HepG2 (cell line): ENCODE measurements around the gene FCRLA. TPM values are rescaled to one million over a fixed set of nuclear protein-coding genes. Genes with fewer than 3 reads are reported as not detected.

Source experiments
- BORCS8-MEF2B ChIP-seq: sonication (generic); formaldehyde crosslinking; IDR thresholded peaks from 2 replicates; pipeline ENCODE4 v1.8.0; 2022; ENCODE audit warnings: mild to moderate bottlenecking, missing genetic modification reagents
- CBX2 ChIP-seq, 2 experiments: fragments of 200-600 bp in 1 of 2; sonication (generic); formaldehyde crosslinking in 1 of 2; IDR thresholded peaks; 2 replicates each; pipeline versions ENCODE4 v1.7.0 to v1.8.1; 2018 to 2022; ENCODE audit warnings: low read depth in 2 of 2, low read length in 1 of 2, mild to moderate bottlenecking in 1 of 2, missing genetic modification reagents in 1 of 2
- GTF2F1 ChIP-seq: fragments of 150-350 bp; IDR thresholded peaks from 2 replicates; pipeline ENCODE4 v1.6.1; 2014; ENCODE audit warnings: low read length
- POLR2AphosphoS5 ChIP-seq: IDR thresholded peaks from 2 replicates; pipeline ENCODE4 v1.6.1; 2012; ENCODE audit warnings: low read depth, low read length
- RNF2 ChIP-seq: fragments of 450-650 bp; conservative IDR thresholded peaks from 2 replicates; pipeline ENCODE4 v1.6.1; 2016; ENCODE audit warnings: low read depth
- SIN3B ChIP-seq: fragments of 150-350 bp; IDR thresholded peaks from 2 replicates; pipeline ENCODE4 v1.6.1; 2014; ENCODE audit warnings: low read length
- THAP11 ChIP-seq: IDR thresholded peaks from 2 replicates; pipeline ENCODE4 v1.6.1; 2016; ENCODE audit warnings: missing biosample characterization, missing genetic modification reagents
- TP53 ChIP-seq: sonication (generic); formaldehyde crosslinking; conservative IDR thresholded peaks from 2 replicates; pipeline ENCODE4 v1.4.0; 2020; ENCODE audit warnings: missing genetic modification reagents
- WIZ ChIP-seq: sonication (generic); formaldehyde crosslinking; IDR thresholded peaks from 2 replicates; pipeline ENCODE4 v1.5.1; 2020; ENCODE audit warnings: mild to moderate bottlenecking, missing genetic modification reagents
- ZNF235 ChIP-seq: sonication (generic); formaldehyde crosslinking; IDR thresholded peaks from 2 replicates; pipeline ENCODE4 v1.8.1; 2023; ENCODE audit warnings: mild to moderate bottlenecking, missing genetic modification reagents, borderline replicate concordance
- ZNF3 ChIP-seq: IDR thresholded peaks from 2 replicates; pipeline ENCODE4 v1.7.0; 2017; ENCODE audit warnings: inconsistent platforms
- ZNF713 ChIP-seq: sonication (generic); formaldehyde crosslinking; IDR thresholded peaks from 2 replicates; pipeline ENCODE4 v1.4.0; 2020; ENCODE audit warnings: mild to moderate bottlenecking, missing genetic modification reagents
- ZNF749 ChIP-seq: sonication (generic); formaldehyde crosslinking; IDR thresholded peaks from 2 replicates; pipeline ENCODE4 v1.8.0; 2022; ENCODE audit warnings: mild to moderate bottlenecking, missing genetic modification reagents, moderate library complexity, borderline replicate concordance
- polyA plus RNA-seq, 8 experiments: library from polyadenylated mRNA; depleted of rRNA in 3 of 8; stranded (reverse) in 7 of 8; unstranded in 1 of 8; fragments of >200 nt; fragmentation: Illumina TruSeq in 4 of 8; extraction: Trizol in 4 of 8; gene quantifications; 2 replicates each; pipeline versions ENCODE4 v1.2.1 to v1.2.3, GENCODE V29; 2011 to 2016; ENCODE audit warnings: low read depth in 4 of 8, missing spikeins in 1 of 8, mixed read lengths in 1 of 8; ENCODE audit not compliant: insufficient read depth in 1 of 8
- total RNA-seq, 5 experiments: library from RNA; depleted of rRNA; stranded (reverse); fragments of >200 nt; fragmentation: Illumina TruSeq; extraction: Trizol; gene quantifications; 2 replicates each; pipeline ENCODE4 v1.2.3, GENCODE V29; 2016; ENCODE audit warnings: low read depth in 1 of 5
- TF ChIP-seq, protein P1 (sequence below): sonication (generic); formaldehyde crosslinking; IDR thresholded peaks from 2 replicates; pipeline ENCODE4 v1.8.0; 2022; ENCODE audit warnings: missing genetic modification reagents, mild to moderate bottlenecking, borderline replicate concordance
- TF ChIP-seq, protein P2 (sequence below): sonication (generic); formaldehyde crosslinking; IDR thresholded peaks from 2 replicates; pipeline ENCODE4 v1.4.0; 2020; ENCODE audit warnings: mild to moderate bottlenecking, missing genetic modification reagents
- TF ChIP-seq, protein P3 (sequence below): sonication (generic); formaldehyde crosslinking; conservative IDR thresholded peaks from 2 replicates; pipeline ENCODE4 v1.4.0; 2020; ENCODE audit warnings: mild to moderate bottlenecking, missing genetic modification reagents, moderate library complexity
- TF ChIP-seq, protein P4 (sequence below): IDR thresholded peaks from 2 replicates; pipeline ENCODE4 v1.6.1; 2016; ENCODE audit warnings: control low read depth
- TF ChIP-seq, protein P5 (sequence below): sonication (generic); formaldehyde crosslinking; IDR thresholded peaks from 2 replicates; pipeline ENCODE4 v1.8.0; 2022; ENCODE audit warnings: missing genetic modification reagents, mild to moderate bottlenecking, inconsistent platforms, borderline replicate concordance
- TF ChIP-seq, protein P6 (sequence below): sonication (generic); formaldehyde crosslinking; IDR thresholded peaks from 2 replicates; pipeline ENCODE4 v1.4.0; 2020; ENCODE audit warnings: missing genetic modification reagents
- TF ChIP-seq, protein P7 (sequence below): sonication (generic); formaldehyde crosslinking; conservative IDR thresholded peaks from 2 replicates; pipeline ENCODE4 v1.4.0; 2020; ENCODE audit warnings: missing genetic modification reagents

FCRLA gene
- total and polyA plus RNA-seq, 2 of the 13 experiments (the other 11 are each of a cell fraction or from before 2014, with no cell fraction given): not detected

DNA sequence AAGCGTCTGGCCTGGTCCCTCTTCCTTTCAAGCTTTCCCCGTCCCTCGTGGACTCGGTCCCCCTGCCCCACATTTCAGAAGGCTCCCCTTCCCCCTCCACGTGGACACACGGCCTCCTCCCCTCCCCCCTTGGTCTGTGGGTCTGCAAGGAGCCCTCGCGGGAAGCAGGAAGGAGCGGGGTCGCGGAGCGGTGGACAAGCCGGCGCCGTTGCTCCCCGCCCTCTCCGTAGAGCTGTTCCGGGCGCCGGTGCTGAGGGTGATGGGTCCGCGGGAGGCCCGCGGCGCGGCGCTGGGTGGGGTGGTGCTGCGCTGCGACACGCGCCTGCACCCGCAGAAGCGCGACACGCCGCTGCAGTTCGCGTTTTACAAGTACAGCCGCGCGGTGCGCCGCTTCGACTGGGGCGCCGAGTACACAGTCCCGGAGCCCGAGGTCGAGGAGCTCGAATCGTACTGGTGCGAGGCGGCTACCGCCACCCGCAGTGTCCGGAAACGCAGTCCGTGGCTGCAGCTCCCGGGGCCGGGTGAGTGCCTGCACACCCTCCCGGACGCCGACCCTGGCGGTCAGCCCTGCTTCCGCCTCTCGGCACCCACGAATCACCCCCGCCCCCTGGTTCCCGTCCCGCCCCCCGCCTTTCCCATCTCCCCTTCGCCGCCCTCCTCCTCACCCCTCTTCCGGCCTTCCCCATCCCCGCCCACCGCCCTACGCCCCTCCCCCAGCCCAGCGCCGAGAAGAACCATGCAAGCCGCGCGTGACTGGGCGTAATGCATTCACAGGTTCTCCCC lies 19.6 kb downstream of the FCRLA start (continued):
- TF ChIP-seq, protein P1, sequence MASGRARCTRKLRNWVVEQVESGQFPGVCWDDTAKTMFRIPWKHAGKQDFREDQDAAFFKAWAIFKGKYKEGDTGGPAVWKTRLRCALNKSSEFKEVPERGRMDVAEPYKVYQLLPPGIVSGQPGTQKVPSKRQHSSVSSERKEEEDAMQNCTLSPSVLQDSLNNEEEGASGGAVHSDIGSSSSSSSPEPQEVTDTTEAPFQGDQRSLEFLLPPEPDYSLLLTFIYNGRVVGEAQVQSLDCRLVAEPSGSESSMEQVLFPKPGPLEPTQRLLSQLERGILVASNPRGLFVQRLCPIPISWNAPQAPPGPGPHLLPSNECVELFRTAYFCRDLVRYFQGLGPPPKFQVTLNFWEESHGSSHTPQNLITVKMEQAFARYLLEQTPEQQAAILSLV (CRISPR knock-in tag): no peak
- no peak for TF ChIP-seq ZNF713 (CRISPR knock-in tag)
- TF ChIP-seq, protein P2, sequence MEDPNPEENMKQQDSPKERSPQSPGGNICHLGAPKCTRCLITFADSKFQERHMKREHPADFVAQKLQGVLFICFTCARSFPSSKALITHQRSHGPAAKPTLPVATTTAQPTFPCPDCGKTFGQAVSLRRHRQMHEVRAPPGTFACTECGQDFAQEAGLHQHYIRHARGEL (CRISPR knock-in tag): no peak
- TF ChIP-seq SIN3B: no peak
- TF ChIP-seq WIZ (CRISPR knock-in tag): no peak
- TF ChIP-seq, protein P3, sequence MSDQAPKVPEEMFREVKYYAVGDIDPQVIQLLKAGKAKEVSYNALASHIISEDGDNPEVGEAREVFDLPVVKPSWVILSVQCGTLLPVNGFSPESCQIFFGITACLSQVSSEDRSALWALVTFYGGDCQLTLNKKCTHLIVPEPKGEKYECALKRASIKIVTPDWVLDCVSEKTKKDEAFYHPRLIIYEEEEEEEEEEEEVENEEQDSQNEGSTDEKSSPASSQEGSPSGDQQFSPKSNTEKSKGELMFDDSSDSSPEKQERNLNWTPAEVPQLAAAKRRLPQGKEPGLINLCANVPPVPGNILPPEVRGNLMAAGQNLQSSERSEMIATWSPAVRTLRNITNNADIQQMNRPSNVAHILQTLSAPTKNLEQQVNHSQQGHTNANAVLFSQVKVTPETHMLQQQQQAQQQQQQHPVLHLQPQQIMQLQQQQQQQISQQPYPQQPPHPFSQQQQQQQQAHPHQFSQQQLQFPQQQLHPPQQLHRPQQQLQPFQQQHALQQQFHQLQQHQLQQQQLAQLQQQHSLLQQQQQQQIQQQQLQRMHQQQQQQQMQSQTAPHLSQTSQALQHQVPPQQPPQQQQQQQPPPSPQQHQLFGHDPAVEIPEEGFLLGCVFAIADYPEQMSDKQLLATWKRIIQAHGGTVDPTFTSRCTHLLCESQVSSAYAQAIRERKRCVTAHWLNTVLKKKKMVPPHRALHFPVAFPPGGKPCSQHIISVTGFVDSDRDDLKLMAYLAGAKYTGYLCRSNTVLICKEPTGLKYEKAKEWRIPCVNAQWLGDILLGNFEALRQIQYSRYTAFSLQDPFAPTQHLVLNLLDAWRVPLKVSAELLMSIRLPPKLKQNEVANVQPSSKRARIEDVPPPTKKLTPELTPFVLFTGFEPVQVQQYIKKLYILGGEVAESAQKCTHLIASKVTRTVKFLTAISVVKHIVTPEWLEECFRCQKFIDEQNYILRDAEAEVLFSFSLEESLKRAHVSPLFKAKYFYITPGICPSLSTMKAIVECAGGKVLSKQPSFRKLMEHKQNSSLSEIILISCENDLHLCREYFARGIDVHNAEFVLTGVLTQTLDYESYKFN (CRISPR knock-in tag): no peak
- no peak for TF ChIP-seq GTF2F1
- TF ChIP-seq, protein P4, sequence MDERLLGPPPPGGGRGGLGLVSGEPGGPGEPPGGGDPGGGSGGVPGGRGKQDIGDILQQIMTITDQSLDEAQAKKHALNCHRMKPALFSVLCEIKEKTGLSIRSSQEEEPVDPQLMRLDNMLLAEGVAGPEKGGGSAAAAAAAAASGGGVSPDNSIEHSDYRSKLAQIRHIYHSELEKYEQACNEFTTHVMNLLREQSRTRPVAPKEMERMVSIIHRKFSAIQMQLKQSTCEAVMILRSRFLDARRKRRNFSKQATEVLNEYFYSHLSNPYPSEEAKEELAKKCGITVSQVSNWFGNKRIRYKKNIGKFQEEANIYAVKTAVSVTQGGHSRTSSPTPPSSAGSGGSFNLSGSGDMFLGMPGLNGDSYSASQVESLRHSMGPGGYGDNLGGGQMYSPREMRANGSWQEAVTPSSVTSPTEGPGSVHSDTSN (CRISPR knock-in tag): no peak
- TF ChIP-seq, protein P5, sequence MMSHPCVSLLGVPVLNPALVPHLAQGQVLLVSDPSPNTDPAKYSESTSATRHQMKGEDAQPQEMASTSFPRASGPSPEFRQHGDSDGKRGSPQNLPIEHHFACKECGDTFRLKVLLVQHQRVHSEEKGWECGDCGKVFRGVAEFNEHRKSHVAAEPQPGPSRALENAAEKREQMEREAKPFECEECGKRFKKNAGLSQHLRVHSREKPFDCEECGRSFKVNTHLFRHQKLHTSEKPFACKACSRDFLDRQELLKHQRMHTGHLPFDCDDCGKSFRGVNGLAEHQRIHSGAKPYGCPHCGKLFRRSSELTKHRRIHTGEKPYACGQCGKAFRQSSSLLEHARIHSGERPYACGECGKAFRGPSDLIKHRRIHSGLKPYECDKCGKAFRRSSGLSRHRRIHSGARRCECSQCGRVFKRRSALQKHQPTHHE (CRISPR knock-in tag): 0 out of 2 replicates have a peak, but pooled peaks have one; percentile 40
- TF ChIP-seq CBX2 (IDR thresholded peaks at IDR 0.05; ENCODE audit: low read depth, low read length): no peak
- 0 out of 2 replicates have a peak, but pooled peaks have one; percentile 9 for TF ChIP-seq CBX2 (CRISPR knock-in tag; IDR thresholded peaks at IDR 0.05; ENCODE audit: low read depth)
- 0 out of 2 replicates have a peak, but pooled peaks have one; percentile 25 for TF ChIP-seq RNF2
- no peak for TF ChIP-seq THAP11 (CRISPR knock-in tag)
- TF ChIP-seq BORCS8-MEF2B (CRISPR knock-in tag): 0 out of 2 replicates have a peak, but pooled peaks have one; percentile 2
- TF ChIP-seq TP53 (CRISPR knock-in tag): no peak
- TF ChIP-seq ZNF749: no peak
- TF ChIP-seq ZNF235 (CRISPR knock-in tag): no peak
- TF ChIP-seq, protein P6, sequence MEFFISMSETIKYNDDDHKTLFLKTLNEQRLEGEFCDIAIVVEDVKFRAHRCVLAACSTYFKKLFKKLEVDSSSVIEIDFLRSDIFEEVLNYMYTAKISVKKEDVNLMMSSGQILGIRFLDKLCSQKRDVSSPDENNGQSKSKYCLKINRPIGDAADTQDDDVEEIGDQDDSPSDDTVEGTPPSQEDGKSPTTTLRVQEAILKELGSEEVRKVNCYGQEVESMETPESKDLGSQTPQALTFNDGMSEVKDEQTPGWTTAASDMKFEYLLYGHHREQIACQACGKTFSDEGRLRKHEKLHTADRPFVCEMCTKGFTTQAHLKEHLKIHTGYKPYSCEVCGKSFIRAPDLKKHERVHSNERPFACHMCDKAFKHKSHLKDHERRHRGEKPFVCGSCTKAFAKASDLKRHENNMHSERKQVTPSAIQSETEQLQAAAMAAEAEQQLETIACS (CRISPR knock-in tag): no peak
- peak; percentile 26; the same call in 1 of the 2 replicates for TF ChIP-seq POLR2AphosphoS5
- TF ChIP-seq, protein P7, sequence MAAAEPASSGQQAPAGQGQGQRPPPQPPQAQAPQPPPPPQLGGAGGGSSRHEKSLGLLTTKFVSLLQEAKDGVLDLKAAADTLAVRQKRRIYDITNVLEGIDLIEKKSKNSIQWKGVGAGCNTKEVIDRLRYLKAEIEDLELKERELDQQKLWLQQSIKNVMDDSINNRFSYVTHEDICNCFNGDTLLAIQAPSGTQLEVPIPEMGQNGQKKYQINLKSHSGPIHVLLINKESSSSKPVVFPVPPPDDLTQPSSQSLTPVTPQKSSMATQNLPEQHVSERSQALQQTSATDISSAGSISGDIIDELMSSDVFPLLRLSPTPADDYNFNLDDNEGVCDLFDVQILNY: no peak
- no peak for TF ChIP-seq ZNF3 (CRISPR knock-in tag)
